ENCODE data around the gene VTI1A.

GRCh38 chr10:112835944-112836451, 389.0 kb downstream of the VTI1A start:
- TF ChIP-seq ZNF768 (tag by site-specific recombination; IDR thresholded peaks at IDR 0.05) (no peak), ZNF274 (IDR thresholded peaks at IDR 0.05; ENCODE audit: low read length) (no peak), ZNF274 (tag by site-specific recombination; IDR thresholded peaks at IDR 0.05; ENCODE audit: borderline replicate concordance) (no peak), SP2 (tag by site-specific recombination; IDR thresholded peaks at IDR 0.05) (no peak), CTCF (tag by site-specific recombination; IDR thresholded peaks at IDR 0.05) (no peak), ZNF140 (tag by site-specific recombination; IDR thresholded peaks at IDR 0.05) (no peak), KLF1 (tag by site-specific recombination; IDR thresholded peaks at IDR 0.05) (no peak), ZNF16 (tag by site-specific recombination; IDR thresholded peaks at IDR 0.05; ENCODE audit: low read depth) (no peak), INSM2 (tag by site-specific recombination; IDR thresholded peaks at IDR 0.05) (no peak), ZNF785 (tag by site-specific recombination; IDR thresholded peaks at IDR 0.05) (no peak), HOXA7 (CRISPR knock-in tag; IDR thresholded peaks at IDR 0.05; ENCODE audit: borderline replicate concordance) (no peak), ZNF658 (tag by site-specific recombination; IDR thresholded peaks at IDR 0.05) (no peak), AEBP2 (tag by site-specific recombination; IDR thresholded peaks at IDR 0.05; ENCODE audit: borderline replicate concordance) (no peak), REST (tag by site-specific recombination; IDR thresholded peaks at IDR 0.05) (no peak), ZNF513 (tag by site-specific recombination; IDR thresholded peaks at IDR 0.05) (no peak)
